HG03520 (cell line): ENCODE results near the gene PRKRIP1.
"Not testable (repeated sequence)": the region's sequence is repeated elsewhere in the genome, so short reads cannot be mapped to it uniquely, and the experiment has no call there.

ENCODE experiments used
- ATAC-seq: cut with Tn5 transposase; IDR thresholded peaks from one replicate; pipeline ENCODE4 v1.9.1; 2021; ENCODE audit warnings: mild to moderate bottlenecking, moderate library complexity; ENCODE audit not compliant: unreplicated experiment

Gene PRKRIP1, protein sequence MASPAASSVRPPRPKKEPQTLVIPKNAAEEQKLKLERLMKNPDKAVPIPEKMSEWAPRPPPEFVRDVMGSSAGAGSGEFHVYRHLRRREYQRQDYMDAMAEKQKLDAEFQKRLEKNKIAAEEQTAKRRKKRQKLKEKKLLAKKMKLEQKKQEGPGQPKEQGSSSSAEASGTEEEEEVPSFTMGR

DNA sequence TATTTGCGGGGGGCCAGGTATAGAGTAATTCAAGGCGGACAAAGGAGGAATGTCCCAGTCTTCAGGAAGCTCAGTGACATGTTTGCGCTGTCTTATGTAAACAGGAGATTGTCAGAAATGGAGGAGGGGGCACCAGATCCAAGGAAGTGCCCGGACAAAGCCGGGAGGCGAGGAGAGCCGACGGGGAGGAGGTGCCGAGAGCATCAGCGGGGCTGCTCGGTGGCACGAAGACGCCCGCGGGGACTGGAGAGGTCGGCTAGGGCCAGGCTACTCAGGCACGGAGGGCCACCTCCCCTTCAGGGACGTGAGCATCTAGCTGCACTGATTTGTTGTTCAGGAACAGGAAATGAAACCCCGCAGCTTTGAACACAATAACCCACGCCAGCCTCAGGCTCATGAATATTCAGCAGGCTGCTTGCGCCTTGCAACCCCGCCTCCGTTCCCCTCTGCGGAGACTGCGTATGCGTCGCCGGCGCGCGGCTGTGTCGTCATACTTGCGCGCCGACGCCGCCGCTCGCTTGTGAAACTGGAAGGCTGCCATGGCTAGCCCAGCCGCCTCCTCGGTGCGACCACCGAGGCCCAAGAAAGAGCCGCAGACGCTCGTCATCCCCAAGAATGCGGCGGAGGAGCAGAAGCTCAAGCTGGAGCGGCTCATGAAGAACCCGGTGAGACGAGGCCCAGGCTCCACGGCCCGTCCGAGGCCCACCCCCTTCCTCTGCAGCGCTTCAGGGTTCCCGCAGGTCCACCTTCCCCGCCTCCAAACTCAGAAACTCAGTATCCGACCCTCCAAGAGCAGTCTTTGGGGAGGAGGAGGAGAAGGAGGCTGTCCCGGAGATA is at the start of gene PRKRIP1:
Gene PRKRIP1, plus strand, starts transcription at position 491 of the 837 bp plus-strand sequence. Its CDS starts 49 bp downstream, at position 540.
- ATAC-seq: peak; percentile 98

GRCh38 chr7:102346983-102347382 is 49.2 kb upstream of the PRKRIP1 start:
- ATAC-seq: not testable (repeated sequence)

GRCh38 chr7:102356344-102356743 is 39.8 kb upstream of the PRKRIP1 start, which contains the start of gene SPDYE6:
SPDYE6 (minus strand) TSS chr7:102356444; CDS start chr7:102356023, 421 bp downstream.
- not testable (repeated sequence) for ATAC-seq

DNA sequence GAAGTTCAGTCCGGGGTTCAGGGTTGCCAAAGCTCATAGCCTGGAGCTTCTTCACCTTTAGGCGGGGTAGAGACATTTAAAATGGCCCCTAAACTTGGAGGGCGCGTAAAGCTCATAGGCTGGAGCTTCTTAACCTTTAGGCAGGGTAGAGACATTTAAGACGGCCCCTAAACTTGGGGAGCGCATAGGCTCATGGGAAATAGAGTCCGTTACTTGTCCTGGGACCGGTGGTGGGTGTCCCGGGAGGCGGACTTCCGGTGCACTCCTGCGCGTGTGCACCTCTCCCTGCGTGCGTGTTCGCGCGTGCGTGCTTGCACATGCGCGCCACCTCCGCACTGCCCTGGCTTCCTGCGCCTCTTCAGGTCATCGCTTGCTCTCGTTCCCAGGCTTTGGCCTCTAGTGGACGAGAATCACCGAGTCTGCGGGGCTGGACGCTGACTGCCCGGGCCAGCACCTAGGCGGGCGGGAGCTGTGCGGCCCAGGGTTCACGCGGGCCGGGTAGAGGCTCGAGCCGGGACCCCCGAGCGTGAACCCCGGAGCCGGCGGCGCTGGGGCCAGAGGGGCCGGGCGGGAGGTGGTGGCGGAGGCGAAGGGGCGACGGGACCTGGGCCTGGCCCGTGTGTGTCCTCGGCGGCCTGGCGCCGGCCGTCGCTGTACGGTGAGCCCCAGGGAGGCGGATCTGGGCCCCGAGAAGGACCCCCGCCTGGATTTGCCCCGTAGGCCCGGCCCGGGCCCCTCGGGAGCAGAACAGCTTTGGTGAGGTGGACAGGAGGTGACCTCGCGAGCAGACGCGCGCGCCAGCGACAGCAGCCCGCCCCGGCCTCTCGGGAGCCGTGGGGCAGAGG is 32.4 kb upstream of the PRKRIP1 start:
- ATAC-seq: peak; percentile 97

GRCh38 chr7:102364394-102364886 is 31.7 kb upstream of the PRKRIP1 start:
- not testable (repeated sequence) for ATAC-seq

- ATAC-seq: not testable (repeated sequence)
Observed at GRCh38 chr7:102365390-102365789, 30.8 kb upstream of the PRKRIP1 start.

DNA sequence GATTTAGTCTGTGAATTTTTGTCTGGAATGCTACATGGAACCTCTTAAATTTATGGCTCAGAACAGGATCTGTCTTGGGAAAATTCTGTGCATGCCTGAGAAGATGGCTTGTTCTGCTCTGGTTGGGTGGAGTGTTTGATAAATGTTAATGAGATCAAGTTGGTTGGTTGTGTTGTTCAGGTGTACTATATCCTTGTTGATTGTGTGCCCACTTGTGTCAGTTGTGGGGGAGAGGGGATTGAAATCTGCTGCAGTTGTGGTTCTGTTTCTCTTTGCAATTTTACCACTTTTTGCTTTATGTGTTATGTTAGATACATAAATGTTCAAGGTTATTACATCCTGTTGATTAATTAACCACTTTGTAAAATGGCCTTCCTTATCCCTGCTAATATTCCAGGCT is 26.1 kb upstream of the PRKRIP1 start:
- not testable (repeated sequence) for ATAC-seq

DNA sequence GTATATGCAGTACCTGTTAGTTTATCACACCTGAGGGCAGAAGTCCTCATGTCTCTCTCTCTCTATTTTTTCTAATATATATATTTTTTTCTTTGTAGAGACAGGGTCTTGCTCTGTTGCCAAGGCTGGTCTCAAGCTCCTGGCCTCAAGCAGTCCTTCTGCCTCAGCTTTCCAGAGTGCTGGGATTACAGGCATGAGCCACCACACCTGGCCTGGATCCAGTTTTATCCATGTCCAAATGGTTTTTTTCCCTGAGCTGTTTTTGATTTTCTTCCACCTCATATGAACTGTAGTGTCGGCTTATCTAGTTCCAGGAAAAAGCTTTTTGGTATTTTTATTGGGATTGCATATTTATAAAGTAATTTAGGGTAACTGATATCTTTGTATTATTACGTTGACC is 23.4 kb upstream of the PRKRIP1 start:
- not testable (repeated sequence) for ATAC-seq

GRCh38 chr7:102376964-102377466 is 19.1 kb upstream of the PRKRIP1 start:
- no peak for ATAC-seq

DNA sequence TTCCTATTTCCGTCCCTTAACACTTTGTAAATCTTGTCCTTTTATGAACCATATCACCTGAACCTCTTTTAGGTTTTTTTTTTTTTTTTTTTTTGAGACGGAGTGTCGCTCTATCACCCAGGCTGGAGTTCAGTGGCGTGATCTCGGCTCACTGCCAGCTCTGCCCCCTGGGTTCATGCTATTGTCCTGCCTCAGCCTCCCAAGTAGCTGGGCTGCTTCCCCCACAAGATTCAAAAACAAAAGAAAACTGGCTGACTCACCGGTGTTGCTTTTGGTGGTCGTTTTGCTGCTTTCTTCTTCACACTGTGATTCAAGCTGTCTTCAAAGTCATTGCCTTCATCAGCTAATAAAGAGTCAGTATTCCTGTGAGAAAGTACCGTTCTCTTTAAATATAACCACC is 15.3 kb upstream of the PRKRIP1 start:
- ATAC-seq: not testable (repeated sequence)

GRCh38 chr7:102381696-102382425 is 14.3 kb upstream of the PRKRIP1 start:
- not testable (repeated sequence) for ATAC-seq

GRCh38 chr7:102387064-102387463 is 9.1 kb upstream of the PRKRIP1 start:
- no peak for ATAC-seq

DNA sequence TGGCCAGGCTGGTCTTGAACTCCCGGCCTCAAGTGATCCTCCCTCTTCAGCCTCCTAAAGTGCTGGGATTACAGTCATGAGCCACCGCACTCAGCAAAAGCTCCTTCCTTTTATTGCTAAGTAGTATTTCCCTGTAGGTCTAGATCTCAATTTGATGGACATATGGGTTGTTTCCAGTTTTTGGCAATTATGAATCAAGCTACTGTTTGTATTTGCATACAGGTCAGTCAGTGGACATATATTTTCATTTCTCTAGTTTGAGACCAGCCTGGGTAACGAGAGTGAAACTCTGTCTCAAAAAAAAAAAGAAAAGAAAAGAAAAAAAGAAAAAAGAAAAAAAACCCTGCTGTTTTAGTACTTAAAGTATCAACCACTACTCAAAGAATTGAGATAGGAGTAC is 6.4 kb upstream of the PRKRIP1 start:
- no peak for ATAC-seq

- no peak for ATAC-seq
Observed at GRCh38 chr7:102390697-102391484, 5.3 kb upstream of the PRKRIP1 start.

- no peak for ATAC-seq
Observed at GRCh38 chr7:102392330-102392729, 3.8 kb upstream of the PRKRIP1 start.

- ATAC-seq: no peak
Observed at GRCh38 chr7:102393467-102393866, 2.7 kb upstream of the PRKRIP1 start.

DNA sequence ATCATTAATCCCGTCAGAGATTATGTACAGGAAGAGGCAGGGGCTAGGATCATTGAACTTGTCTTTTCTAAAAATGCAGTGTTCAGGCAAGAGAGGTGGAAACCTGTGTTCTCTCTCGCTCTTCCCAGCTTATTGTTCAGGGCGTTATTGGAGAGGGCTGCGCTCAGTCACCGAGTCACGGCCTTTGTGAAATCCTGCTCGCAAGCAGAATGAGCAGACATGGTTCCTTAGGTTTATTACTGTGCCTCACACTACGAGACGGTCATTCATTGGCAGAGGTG is 631 bp upstream of the PRKRIP1 start:
- peak; percentile 1 for ATAC-seq

DNA sequence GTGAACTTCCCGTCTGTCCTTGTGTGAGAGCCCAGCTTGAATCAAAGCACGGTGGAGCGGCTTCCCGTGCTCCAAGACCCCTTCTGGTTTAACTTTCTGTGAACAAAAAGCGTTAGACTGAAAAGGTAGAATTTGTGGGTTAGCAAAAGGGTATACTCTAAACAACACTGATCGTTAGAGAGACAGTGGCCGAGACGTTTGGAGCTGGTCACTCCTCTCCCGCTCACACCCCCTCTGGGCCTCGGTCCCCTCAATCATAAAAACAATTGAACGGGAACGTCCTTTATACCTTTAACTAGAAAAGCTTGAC is 502 bp downstream of the PRKRIP1 start:
- no peak for ATAC-seq

- no peak for ATAC-seq
Observed at GRCh38 chr7:102398543-102398942, 2.4 kb downstream of the PRKRIP1 start.

DNA sequence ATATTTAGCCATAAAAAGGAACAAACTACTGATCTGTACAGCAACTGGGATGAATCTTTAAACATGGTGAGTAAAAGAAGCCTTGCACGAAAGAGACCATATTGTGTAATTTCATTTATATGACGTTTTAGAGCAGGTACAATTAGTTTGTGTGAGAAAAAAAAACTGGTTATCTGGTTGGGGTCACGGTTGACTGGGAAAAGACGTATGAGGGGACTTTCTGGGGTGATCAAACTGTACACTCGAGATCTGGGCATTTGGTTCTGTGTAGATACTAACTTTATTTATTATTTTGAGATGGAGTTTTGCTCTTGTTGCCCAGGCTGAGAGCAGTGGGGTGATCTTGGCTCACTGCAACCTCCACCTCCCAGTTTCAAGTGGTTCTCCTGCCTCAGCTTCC is 4.2 kb downstream of the PRKRIP1 start:
- no peak for ATAC-seq
